Effector CD4-positive, alpha-beta T cell (primary cell): ENCODE results near the gene LYRM9.
"Not testable (repeated sequence)": the region's sequence is repeated elsewhere in the genome, so short reads cannot be mapped to it uniquely, and the experiment has no call there.

Experiments used
- DNase-seq: peaks from one replicate; pipeline ENCODE4 v3.0.0-alpha.2; 2020
- total RNA-seq: gene quantifications from one replicate; lab custom pipeline; 2026; lab: John Stamatoyannopoulos, UW

The LYRM9 gene
- 6.4 reads per million, percentile 24 among the genes with 10 or more reads in this experiment for total RNA-seq

DNA sequence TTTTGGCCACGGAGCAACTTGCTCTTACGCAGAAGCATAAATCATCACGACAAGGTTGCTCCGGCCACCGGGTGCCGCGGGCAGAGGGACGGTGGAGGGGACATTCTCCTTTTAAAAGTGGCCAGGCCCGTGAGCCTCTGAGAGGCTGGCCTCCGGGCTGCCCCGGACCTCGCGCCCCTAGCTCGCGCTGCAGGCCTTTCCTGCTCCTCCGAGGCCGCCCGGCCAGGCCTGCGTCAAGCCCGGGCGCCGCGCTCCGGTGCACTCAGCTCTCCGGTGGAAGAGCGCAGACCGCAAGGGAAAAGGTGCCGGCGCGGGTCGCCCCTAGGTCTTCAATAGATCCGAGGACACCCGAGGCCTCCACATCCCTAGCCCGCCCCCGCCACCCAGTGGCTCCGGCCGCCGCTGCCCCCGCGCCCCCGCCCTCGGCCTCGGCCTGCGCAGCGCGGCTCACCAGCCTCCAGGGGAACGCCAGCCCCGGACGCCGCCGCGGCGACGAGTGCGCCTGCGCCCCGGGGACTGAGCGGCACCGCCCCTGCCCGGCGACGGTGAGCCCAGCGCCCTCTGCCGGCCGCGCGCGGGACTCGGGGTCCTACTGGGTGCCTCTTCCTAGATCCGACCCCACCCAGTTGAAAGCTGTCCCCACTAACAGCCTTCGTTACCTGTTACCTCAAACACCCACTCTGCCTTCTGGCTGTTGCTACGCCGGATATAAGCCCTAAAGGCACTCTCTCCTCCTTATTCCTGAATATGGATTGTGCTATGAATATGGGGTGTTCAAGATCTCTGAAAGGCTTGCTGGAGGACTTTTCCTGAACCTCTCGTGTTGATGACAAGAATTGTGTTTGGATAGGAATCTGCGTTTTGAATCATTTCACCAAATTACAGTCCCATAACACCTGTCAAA lies at the start of gene LYRM9:
TSS of gene LYRM9 (minus strand) at position 500 of the 904 bp plus-strand sequence. CDS start 10,671 bp downstream, outside the sequence.
- peak; percentile 92 for DNase-seq

DNA sequence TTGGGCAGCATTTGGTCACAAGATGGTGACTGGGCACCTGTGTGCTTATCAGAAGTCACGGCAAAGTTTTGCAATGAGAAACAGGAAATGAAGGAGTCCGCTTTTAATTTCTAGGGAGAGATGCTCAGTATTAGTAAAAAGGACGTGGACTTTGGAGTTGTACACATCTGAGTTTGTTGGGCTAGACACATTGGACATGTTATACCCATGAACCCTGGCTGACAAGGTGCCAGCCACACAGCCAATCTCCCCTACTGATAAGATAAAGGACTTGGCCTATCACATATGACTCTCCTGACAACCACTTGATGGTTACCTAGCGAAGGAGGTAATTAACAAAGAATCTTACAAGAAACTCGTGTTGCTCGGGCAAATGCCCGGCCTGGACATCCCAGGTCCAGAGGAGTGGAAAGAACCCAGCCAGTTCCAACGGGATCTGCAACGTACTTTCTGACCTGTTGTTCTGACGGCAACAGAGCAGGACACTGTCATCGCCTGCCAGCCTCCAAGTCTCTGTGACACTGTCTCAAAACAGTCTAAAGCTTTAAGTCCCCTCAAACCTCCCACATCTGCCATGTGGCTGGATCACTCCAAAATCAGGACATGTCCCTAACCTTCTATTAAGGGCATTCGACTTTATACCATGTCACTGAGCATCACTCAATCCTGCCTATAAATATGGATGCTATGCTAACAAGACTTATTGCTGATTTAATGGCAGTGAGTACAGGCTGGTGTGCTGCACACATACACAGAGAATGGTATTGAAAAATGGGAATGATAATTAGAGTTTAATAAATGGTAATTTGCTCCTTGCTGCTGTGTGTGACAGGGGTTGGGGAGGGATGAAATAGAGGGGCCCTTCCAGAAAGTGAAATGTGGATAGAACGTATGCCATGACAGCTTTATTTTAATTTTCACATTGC lies 47.6 kb upstream of the LYRM9 start:
- DNase-seq = no peak

DNA sequence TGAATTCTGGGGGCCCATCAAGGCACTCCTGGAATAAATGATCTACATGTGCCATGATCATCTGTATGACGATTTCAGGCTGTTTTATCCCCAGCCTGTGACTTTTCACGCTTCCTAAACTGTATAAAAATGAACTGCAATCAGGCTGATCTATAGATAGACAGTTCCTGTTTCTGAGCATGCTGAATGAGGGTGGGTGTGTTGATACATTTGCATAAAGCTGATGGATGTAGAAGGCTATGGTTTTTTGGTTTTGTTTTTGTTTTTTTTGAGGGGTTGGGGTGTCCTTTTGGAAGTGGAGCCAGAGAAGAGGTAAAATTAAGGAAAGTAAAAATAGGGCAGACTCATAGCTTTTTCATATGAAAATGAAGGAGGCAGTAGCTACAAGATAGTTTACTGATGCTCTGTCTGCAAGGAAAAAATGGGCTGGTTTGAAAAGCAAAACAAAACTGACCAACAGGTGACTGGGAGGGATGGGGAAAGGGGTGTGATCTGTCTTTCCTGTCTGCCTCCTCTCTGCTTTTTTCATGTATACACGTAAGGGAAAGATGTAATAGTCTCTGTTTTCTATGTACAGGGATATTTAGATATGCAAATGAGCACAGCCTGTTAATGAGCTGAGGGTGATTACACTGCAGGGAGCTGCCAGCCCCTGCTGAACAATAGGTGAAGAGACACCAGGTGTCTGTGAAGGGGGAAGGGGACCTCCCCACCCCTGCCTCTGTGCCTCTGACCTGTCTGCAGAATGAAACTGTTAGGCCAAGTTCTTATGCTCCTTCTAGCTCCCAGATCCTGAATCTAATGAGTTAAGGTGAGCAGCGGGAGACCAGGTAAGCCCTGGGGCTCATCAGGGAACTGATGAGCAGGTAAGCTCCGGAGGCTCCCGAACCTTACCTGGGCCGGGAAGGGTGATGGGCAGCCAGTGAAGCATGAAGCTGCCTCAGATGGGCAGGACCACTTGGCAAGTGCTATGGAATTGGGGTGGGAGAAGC lies 46.6 kb upstream of the LYRM9 start:
- no peak for DNase-seq

DNA sequence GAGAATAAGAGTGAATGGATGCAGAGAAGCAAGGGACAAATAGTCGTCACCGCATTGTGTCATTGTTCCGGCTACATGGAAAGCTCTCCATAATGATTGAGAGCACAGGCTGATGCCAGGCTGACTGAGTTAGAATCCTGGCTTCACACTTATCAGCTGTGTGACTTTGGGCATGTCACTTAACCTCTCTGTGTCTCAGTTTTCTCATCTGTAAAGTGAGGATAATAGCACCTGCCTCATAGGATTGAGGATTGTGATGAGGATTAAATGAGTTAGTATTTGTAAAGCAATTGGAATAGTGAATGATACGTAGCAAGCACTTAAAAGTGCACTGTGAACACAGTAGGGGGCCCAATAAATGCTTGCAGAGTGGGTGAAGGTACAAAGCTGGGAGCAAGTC lies 45.7 kb upstream of the LYRM9 start:
- DNase-seq = no peak

DNA sequence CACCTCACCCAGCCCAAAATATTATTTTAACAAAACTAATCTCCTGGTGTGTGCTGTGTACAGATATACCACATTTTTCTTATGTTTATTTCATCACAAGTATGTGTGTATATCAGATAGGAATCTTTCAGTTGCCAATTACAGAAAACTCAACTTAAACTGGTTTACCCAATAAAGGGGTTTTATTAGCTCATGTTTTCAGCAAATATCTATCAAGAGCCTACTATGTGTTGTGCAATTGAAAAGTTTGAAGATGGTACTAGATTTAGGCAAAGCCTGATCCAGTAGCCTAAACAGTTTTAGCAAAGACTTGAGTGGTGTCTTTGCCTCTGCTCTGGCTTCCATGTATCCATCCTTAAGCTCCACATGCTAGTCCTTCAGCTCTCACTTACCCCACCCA lies 45.1 kb upstream of the LYRM9 start:
- no peak for DNase-seq

DNA sequence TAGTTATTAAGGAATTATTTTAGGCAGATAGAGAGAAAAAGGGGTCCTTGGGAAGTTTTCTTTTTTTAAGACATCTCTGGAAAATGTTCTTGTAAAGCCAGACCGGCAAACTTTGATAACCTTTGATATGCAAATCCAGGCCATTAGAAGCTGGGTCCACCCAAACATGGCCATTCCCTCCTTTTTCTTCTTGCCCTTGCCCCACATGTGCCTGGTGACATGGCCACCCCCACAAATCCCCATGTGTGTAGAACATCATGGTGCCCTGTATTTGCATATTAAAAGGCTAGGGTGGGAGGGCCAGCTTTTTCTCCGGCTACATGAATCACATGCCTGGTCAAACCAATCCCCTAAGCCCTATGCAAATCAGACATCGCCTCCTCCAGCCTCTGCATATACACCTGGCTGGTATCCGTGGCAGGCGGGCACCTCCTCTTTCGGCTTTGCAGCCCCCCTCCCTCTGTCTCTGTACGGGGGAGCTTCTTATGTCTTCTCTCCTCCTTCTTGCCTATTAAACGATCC lies 43.9 kb upstream of the LYRM9 start:
- no peak for DNase-seq

DNA sequence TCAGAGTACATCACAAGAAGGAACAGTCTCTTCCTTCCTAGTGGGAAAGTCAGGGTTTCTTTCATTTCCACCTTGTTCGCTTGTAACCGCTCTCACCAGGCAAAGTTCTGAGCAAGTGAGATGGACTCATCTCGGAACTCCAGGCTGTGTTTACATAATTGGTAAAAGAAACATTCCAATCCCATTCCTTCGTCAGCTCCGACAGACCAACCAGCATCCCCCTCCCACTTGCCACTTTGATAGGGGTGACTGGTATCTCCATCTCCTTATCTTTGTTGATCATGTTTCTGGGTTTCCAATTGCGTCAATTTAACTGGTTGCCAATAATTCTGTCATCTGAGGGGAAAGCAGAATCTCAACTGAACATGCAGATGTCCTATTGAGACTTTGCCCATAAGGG lies 36.8 kb upstream of the LYRM9 start:
- DNase-seq = no peak

DNA sequence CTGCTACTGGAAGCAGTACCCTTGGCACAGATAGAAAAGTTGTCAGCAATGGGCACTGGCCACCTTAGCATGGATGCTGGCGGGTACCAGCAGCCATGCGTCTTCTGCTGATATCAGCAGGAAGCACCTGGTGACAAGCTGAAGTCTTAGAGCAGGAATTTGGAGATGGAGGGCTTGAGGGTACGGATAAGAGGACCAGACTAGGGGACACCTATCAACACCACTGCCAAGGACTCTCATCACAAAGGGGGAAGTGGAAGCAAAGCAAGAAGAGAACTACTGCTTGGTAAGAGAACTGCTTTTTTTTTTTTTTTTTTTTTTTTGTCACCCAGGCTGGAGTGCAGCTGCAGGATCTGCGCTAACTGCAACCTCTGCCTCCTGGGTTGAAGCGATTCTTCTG lies 35.4 kb upstream of the LYRM9 start:
- DNase-seq = no peak

DNA sequence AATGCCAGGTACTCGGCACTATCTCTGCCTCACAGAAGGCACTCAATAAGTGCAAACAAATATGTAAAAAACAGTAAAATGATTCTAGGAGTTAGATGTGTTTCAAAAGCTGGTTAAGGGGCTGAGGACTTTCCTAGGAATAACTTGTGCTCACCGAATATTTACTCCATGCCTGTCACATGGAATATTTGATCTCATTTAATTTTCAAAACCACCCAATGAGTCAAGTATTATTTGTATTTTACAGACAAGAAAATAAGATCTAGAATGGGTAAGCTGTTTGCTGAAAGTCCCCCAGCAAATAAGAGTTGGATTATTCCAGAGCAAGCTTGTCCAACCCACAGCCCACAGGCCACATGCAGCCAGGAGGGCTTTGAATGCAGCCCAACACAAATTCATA lies 34.6 kb upstream of the LYRM9 start:
- DNase-seq = no peak

DNA sequence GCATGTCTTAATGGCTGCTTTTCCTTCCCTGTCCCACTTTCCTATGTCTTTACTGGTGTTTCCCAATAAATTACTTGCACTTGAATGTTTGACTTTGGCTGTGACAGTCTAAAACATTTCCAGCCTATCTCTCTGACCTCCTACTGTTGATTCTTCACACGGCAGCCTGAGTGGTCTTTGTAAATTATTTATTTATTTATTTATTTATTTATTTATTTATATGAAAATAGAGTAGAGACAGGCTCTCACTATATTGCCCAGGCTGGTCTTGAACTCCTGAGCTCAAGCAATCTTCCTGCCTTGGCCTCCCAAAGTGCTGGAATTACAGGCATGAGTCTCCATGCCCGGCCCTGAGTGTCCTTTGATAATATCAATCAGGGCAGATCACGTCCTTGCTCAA lies 28.4 kb upstream of the LYRM9 start:
- DNase-seq = no peak

DNA sequence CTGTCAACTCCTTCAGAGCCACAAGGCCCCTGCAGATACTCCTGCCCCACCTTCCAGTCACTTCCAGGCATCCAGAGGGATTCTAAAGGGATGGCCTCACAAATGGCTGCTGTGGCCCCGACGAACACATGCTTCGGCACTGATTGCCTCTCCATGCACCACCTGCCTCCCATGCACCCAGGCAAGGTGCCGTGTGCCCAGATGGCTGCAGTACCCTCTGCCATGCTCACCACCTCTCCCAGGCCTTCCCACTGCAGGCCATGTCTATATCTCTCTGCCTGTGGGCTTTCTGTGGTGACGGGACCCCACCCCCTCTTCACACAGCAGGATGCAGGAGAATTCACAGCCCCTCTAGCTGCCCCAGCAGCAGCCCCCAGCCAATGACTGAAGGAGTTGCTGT lies 27.9 kb upstream of the LYRM9 start:
- DNase-seq = no peak

DNA sequence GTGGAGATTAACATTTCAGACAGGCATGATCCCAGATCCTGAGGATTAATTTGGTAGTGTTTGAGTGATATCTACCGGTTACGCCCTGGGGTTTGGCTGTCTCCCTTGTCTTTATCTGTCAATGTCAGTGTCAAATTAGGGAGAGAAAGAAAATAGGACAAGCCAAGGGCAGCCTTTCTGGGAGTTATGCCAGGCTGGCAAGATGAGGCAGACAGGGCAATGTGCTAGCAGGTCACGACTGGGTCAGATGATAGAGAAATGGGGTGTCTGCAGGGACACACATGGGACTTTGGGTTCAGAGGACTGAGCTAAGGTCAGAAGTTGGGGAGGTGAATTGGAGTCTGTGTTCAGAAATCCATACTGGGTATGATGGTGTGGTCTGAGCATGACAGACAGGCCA lies 27.4 kb upstream of the LYRM9 start:
- no peak for DNase-seq

DNA sequence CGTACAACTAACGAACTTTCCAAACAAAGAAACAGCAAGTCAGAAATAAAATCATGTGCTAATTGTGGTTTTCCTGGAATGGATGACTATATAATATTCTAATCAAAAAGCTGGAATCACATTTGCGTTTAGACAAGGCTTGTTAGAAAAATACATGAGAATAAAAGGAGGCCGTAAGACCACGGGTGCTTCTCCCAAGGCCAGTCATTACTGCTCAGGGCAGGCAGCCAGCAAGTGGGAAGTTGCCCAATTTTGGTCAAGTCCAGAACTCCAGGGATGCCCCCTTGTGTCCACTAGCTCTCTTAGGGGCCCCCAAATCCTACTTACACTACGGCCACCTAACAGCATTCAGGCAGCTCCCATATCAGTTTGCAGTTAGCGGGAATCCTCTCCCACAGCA lies 25.9 kb upstream of the LYRM9 start:
- no peak for DNase-seq

DNA sequence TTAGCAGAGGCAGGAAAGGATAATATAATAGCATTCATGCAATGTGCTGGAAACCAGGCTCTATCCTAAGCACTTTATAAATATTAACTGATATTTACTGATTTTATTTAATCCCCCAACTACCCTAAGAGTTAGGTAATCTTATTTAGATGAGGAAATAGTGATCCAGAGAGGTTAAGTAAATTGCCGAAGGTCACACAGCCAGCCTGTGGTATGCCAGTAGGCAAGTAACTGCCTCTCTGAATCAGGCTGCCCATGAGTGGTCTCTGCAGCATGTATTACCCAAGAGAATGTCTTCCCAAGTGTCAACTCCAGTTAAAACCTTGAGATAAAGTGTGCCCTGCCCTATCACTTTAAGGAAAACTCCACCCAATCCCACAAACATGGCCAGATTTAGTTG lies 25.3 kb upstream of the LYRM9 start:
- DNase-seq = no peak

DNA sequence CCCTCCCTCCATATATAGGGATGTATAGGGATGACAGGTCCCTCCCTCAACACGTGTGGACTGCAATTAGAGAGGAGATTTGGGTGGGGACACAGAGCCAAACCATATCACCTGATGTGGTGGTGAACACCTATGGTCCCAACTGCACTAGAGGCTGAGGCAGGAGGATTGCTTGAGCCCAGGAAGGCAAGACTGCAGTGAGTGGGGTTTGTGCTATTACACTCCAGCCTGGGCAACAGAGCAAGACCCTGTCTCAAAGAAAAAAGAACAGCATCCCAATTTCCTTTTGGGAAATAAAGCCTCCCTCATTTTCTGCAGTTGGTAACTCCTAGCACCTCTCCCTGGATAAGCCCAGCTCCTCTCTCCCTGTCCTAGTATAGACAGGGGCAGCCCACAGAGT lies 23.8 kb upstream of the LYRM9 start:
- no peak for DNase-seq

DNA sequence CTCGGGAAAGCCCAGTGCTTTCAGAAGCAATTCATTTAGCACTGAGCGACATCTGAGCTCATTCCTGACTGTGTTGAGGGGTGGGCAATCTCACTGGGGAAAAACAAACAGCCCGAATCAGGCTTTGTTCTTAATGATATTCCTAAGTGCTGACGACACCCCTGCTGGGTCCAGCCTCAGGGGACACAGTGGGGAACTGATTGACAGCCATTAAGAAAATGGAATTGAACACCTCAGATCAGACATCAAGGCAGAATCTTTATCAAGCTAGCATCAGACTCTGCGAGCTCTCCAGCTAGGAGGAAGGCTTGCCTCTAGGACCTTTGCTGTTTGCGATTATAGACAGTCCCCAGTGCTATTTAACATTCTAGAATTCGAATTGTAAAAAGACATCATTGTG lies 22.5 kb upstream of the LYRM9 start:
- no peak for DNase-seq

DNA sequence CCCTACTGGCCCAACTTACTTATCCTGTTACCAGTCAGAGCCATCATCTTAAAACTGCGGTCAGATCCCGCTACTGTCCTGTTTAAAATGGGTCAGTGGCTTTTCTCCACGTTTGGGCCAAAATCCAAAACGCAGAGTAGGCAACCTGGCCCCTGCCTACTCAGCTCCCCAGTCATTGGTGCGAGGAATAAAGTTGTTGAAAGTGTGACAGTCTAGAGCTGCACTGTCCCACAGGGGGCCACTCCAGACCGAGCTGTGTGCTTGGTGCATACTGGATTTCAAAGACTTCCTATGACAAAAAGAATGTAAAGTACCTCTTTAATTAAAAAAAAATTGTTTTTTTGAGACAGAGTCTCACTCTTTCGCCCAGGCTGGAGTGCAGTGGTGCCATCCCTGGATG lies 21.2 kb upstream of the LYRM9 start:
- DNase-seq = no peak

DNA sequence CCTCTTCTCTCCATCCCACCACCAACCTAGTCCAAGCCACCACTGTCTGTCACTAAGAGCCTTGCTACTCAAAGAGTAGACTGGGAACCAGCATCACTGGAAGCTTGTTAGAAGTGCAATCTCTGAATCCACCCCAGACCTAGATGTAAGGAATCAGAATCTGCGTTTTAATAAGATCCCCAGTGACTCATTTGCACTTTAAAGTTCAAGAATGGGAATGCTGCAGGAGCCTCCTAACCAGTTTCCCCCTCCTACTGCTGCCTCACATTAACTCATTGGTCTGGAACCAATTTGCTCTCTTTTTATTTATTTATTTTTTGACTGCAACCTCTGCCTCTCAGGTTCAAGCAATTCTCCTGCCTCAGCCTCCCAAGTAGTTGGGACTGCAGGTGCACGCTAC lies 19.8 kb upstream of the LYRM9 start:
- DNase-seq = no peak

DNA sequence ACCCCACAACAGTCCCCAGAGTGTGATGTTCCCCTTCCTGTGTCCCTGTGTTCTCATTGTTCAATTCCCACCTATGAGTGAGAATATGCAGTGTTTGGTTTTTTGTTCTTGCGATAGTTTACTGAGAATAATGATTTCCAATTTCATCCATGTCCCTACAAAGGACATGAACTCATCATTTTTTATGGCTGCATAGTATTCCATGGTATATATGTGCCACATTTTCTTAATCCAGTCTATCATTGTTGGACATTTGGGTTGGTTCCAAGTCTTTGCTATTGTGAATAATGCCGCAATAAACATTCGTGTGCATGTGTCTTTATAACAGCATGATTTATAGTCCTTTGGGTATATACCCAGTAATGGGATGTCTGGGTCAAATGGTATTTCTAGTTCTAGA lies 19.1 kb upstream of the LYRM9 start:
- not testable (repeated sequence) for DNase-seq

DNA sequence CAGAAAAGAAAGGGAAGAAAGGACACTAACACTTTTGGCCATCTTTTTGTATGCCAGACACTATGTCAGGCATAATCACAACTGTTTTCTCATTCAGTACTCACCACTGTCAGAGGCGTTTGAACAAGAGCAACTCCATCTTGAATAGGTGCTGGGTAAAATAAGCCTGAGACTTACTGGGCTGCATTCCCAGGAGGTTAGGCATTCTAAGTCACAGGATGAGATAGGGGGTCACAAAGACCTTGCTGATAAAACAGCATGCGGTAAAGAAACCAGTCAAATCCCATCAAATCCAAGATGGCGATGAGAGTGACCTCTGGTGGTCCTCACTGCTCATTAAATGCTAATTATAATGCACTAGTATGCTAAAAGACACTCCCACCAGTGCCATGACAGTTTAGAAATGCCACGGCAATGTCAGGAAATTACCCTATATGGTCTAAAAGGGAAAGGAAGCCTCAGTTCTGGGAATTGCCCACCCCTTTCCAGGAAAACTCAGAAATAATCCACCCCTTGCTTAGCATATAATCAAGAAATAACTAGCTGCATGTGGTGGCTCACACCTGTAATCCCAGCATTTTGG lies 14.9 kb upstream of the LYRM9 start:
- no peak for DNase-seq

DNA sequence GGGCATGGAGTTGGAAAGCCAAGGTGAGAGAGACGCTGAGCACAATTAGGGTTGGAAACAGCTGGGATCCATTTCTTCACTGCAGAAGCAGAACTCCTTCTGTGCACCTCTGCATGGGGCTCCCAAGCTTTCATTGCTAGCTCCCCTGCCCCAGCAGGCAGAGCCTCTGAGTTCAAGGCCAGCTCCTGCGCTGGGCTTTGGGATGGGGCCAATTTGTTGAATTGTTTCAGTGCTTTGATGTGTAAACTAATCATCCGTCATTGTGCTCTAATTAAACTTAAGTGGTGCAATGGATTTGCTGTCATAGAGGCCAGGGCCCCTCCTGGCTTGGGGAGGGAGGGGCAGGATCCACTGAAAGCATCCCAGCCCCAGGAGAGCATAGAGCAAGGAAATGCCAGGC lies 13.5 kb upstream of the LYRM9 start:
- no peak for DNase-seq

DNA sequence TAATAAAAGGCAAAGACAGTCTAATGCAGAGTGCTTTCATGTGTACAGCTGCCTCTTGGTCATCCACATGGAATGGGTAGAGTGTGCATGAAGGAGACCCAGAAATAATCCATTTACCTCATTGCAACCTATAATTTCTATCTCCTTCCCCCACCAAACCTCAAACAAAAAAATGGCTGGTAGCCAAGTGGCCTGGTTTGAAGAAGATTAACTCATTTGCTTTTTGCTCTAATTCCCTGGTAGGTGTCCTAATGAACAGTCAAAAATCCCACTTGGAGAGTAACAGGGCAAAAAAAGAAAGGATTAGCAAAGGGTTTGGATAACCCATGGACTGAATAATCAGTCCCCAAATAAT lies 13.0 kb upstream of the LYRM9 start:
- no peak for DNase-seq
